ENCODE data around the gene DOLK.
"Not testable (repeated sequence)": the region's sequence is repeated elsewhere in the genome, so short reads cannot be mapped to it uniquely, and the experiment has no call there.

The DOLK gene

GRCh38 chr9:128947527-128948301 is at the start of gene DOLK, which contains the start of gene NUP188:
Gene DOLK (minus strand): TSS chr9:128947603. CDS start chr9:128947303, 300 bp downstream.
Gene NUP188 (plus strand): TSS chr9:128947699. CDS start chr9:128947720, 21 bp downstream.
- peak; percentile 94 to 99 (median 98) for DNase-seq
- intact Hi-C loops (cut with DNase I), result loop anchor here (5.0 kb wide), 1 partner anchor 90 kb away; the partner anchor contains the start of gene MIGA2

DNA sequence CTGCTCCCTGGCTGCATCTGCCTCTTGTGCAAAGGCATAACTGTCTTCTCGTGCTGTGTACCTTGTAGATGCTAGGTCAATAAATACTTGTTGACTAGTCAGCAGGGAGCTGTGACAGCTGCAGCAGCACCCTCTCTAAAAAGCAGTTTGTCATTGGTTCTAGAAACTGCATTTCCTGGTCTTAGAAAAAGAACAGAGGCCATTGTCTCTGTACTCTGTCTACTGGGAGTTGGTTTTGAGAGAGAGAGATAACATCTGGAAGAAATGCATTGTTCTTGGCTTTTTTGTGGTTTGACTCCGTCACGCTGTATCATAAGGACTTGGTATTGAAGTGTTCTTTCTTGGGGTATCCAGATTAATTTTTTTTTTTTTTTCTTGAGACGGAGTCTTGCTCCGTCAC is 48.4 kb upstream of the DOLK start:
- DNase-seq, result peak in 1 of 10 donors; percentile 44
- intact Hi-C loops (cut with DNase I), result no loop called here

DNA sequence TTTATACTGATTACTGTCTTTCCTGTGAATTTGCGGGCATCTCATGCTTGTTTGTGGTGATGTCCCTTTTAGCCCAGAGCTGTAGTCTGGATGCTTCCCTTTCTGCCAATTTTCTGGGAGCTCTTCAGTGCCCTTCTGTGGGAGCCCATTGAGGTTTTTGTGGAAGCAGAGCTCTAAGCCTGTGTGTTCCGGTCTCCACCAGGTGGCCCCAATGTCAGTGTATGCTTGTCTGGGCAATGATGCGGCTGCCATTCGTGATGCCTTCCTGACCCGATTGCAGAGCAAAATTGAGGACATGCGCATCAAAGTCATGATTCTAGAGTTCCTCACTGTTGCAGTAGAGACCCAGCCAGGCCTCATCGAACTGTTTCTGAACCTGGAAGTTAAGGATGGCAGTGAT is 45.6 kb upstream of the DOLK start:
- DNase-seq, result peak in 7 of 10 donors; percentile 46 to 94 (median 64)
- intact Hi-C loops (cut with DNase I), result no loop called here

DNA sequence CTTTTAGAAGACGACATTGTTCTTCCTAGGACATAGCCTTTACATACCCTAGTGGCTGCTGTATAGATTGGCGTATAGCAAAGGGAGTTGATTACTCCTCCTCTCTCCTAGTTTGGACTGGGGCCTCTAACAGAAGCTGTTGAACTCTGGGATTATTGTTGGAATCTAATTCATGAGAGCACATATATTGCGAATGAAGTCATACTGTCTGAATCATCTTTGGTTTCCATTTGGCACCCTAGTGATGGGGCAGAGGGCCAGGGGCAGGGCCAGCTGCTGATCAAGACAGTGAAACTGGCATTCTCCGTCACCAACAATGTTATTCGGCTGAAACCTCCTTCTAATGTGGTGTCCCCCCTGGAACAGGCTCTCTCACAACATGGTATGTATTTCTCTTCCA is 40.4 kb upstream of the DOLK start:
- peak in 3 of 10 donors; percentile 50 to 92 (median 67) for DNase-seq
- intact Hi-C loops (cut with DNase I), result no loop called here

DNA sequence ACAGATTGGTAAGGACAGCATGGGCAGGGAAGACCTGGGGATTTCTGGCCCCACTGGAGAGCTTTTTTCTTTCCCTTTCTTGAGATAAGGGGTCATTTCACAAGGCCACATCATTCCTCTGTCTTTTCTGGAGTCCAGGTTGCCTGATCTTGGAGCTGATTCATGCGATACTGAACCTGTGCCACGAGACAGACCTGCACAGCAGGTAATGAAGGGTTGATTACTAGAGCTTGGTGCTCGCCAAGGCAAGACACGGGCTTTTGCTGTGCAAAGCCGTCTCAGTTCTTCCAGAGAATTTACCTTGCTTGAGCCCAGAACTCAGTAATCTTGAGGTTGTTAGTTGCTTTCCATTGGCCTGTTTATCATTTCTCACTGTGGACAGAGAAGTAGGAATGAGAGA is 39.3 kb upstream of the DOLK start:
- no peak for DNase-seq
- intact Hi-C loops (cut with DNase I), result no loop called here

DNA sequence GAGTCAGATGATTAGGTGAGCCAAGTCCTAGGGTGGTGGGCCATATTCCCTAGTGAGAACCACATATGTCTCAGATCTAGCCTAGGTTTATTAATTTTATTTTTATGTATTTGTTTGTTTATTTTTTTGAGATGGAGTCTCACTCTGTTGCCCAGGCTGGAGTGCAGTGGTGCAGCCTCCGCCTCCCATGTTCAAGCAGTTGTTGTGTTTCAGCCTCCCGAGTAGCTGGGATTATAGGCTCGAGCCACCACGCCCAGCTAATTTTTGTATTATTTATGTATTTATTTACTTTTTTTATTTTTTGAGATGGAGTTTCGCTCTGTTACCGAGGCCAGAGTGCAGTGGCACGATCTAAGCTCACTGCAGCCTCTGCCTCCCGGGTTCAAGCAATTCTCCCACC is 36.1 kb upstream of the DOLK start:
- intact Hi-C loops (cut with DNase I), result no loop called here
- peak in 1 of 10 donors; percentile 54 for DNase-seq

DNA sequence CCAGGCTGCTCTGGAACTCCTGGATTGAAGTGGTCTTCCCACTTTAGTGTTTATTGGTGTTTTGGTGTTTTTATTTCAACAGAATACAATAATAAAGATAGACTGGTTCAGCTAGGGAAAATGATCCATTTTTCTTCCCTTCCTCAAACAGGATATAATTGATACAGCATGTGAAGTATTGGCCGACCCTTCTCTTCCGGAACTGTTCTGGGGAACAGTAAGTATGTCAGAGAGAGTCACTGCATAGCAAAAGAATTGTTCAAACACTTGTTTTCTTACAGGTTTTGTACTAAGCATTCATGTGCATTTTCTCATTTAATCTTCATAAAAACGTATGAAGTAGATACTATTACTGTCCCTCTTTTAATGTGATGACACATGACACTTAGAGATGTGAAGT is 31.7 kb upstream of the DOLK start:
- no peak for DNase-seq
- intact Hi-C loops (cut with DNase I), result no loop called here

DNA sequence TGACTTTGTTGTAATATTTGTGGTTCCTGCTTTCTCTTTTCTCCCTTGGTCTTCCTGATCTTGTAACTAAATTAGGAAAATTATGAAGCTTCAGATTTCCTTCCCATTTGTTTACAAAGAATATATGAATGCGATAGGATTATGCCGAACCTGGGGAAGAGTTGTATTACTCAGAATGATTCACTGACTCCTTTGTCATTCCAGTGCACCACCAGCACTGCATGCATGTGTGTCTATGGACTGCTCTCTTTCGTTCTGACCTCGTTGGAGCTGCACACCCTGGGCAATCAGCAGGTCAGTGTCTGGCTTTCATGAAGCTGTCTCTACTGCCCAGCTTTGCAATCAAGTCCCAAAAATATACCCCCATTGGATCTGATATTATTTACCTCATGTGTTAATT is 25.6 kb upstream of the DOLK start:
- DNase-seq, result no peak
- intact Hi-C loops (cut with DNase I), result no loop called here

DNA sequence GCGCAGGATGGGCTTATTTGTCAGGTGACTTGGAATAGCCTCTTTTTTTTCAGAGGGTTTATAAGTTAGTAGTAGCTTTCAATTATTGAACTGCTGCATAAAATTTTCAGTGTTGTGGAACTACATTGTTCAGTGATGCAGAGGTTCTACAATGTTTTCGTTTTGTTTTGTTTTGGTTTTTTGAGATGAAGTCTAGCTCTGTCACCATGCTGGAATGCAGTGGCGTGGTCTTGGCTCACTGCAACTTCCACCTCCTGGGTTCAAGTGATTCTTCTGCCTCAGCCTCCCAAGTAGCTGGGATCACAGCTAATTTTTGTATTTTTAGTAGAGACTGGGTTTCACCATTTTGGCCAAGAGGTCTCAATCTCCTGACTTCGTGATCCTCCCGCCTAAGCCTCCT is 22.1 kb upstream of the DOLK start:
- intact Hi-C loops (cut with DNase I), result no loop called here
- DNase-seq, result no peak

- DNase-seq, result peak in 1 of 10 donors; percentile 16
- intact Hi-C loops (cut with DNase I), result not testable (repeated sequence)
Observed at GRCh38 chr9:128961403-128961802, 14.0 kb upstream of the DOLK start.

GRCh38 chr9:128947277-128947526 is 201 bp downstream of the DOLK start:
- DNase-seq, result peak in 1 of 10 donors; percentile 87
- intact Hi-C loops (cut with DNase I), result loop anchor here (5.0 kb wide), 1 partner anchor 90 kb away; the partner anchor contains the start of gene MIGA2

GRCh38 chr9:128946571-128947276 is 679 bp downstream of the DOLK start:
- intact Hi-C loops (cut with DNase I), result loop anchor here (5.0 kb wide), 1 partner anchor 91 kb away; the partner anchor contains the start of gene MIGA2
- peak in 7 of 10 donors; percentile 17 to 85 (median 26) for DNase-seq

DNA sequence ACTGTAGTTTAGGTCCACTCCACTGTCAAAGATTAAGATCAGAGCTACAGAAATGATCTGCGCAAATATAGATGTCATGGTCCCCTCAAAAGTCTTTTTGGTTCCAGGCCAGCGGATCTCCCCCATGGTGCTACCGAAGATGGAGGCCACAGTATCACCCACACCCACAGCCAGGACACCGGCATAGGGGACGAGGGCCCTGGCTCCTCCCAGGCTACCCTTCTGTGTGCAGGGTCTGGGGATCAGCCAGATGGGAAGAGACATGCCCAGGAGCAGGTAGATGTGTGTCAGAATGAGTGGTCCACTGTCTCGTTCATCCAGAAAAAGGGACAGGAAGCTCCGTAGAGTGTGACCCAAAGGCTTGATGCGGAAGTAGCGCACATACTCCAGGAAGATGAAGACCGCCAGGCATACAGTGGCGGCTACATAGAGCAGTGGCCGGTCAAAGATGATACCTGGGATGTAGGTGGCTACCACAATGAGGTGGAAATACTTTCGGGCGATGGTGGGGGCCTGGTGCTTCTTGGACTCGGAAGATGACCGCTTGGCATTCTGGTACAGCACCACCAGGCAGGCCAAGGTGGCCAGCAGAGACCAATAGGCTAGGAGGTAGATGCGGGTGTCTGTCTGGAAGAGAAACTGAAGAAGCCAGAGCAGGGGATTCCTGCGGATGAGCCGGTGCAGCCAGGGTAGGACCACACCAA is 1.5 kb downstream of the DOLK start:
- DNase-seq, result peak in 2 of 10 donors; percentile 19 to 53
- intact Hi-C loops (cut with DNase I), result loop anchor here (5.0 kb wide), 1 partner anchor 91 kb away; the partner anchor contains the start of gene MIGA2

GRCh38 chr9:128944966-128945365 is 2.4 kb downstream of the DOLK start:
- DNase-seq, result peak in 2 of 10 donors; percentile 22 to 26
- intact Hi-C loops (cut with DNase I), result loop anchor here (5.0 kb wide), 1 partner anchor 92 kb away; the partner anchor contains the start of gene MIGA2

DNA sequence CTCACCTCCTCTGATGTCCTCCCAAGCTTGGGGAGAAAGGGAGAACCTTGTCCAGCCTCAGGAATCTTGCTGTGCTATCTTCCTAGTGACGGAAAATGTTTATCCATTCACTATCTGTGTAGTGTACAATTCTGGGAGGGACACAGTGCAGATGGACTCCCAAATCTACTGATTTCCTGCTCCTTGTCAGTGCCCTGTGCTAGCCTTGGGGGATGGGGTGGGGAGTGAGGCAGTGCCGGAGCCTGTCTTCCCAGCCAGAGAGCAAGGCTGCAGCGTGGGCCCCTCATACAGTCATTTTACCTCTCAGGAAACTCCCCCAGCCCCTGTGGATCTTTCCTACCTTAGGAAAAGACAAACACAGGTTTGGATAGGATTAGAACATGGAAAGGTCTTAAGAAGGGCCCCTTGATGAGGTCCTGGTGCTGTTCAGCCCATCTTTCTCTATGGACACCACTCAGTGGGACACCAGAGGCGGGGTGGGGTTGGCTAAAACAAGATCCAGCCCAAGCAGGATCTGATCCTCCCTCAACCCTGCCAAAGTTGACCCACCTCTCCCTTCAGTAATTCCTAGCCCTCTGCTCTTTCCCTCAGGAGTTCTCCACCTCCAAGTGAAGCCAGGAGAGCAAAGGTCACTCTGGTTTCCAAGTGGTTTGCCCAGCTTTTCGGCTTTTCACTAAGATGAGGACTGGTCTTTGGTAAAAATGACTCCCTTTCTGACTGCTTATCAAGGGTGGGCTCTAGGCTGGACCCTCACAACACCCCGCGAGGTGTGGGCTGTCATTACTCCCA is 3.4 kb downstream of the DOLK start:
- intact Hi-C loops (cut with DNase I), result no loop called here
- DNase-seq, result peak in 2 of 10 donors; percentile 11 to 51

DNA sequence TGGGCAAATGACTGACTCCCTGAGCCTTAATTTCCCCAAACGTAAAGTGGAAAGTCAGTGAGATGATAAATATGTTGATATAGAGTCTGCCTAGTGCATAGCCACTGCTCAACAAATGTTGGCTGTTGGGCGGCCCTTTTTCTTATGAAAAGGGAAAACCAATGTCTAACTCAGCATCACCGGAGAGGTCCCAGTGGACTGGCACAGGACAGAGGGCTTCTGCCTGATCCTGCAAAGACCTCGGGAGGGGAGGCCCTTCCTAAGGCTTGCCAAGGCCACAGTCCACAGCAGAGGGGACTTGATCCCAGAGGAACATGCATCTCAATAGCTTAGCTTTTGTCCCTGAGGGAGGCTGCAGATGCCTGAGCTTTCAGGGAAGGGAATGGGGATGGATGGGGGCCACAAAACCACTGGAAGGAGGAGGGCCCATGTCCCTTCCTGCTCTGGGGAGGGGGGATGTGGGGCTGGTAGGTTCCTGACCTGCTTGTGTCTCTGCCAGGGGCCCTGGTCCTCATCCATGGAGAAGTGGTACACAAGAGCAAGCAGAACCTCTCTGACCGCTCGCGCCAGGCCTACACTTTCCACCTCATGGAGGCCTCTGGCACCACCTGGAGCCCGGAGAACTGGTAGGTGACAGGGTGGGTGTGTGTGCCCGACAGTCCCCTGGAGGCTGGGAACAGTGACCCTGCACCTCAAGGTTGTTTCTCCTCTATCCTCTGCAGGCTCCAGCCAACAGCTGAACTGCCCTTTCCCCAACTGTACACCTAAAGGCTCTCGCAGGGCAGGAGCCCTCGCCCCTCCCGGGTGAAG is 6.3 kb downstream of the DOLK start:
- DNase-seq, result peak in 3 of 10 donors; percentile 39 to 64 (median 46)
- intact Hi-C loops (cut with DNase I), result no loop called here

- DNase-seq, result peak in 3 of 10 donors; percentile 55 to 78 (median 69)
- intact Hi-C loops (cut with DNase I), result no loop called here
Observed at GRCh38 chr9:128940271-128940921, 7.0 kb downstream of the DOLK start.

DNA sequence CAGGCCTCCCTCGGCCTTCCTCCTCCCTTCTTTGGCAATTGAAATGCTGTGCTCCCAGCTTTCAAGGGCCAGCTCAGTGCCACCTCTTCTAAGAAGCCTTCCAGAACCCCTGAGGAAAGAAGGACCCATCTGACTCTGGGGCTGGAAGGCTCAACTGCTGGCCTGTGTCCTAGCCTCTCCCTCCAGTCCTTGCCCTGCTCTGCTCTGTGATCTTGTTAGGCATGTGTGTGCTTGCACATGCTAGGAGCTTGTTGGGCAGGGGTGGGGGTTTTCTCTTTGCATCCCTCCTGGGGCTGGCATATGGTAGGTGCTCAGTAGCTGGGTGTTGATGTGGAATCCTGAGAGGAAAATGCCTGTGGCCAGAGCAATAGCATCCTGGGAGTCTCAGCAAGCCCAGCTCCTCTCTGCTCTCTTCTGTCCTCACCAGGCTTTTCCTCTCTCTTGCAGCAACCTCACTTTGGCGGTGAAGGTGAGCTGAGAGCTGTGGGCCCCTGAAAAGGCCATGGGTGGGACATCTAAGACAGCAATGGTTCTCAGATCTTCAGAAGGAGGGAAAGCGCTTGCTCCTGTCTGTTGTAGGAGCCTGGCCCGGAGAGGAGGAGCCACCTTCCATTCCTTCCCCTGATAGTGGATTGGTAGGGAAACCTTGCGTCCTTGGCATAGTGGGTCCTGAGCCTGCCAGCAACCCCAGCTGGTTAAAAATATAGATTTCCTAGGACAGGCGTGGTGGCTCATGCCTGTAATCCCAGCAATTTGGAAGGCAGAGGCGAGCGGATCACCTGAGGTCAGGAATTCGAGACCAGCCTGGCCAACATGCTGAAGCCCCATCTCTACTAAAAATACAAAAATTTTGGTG is 9.9 kb downstream of the DOLK start:
- intact Hi-C loops (cut with DNase I), result no loop called here
- peak in 3 of 10 donors; percentile 20 to 50 (median 20) for DNase-seq
